ENCODE measurements around the gene EXOC6B.
A peak's percentile ranks its signal among the peaks of the same experiment; 100 is the strongest.

The EXOC6B gene

DNA sequence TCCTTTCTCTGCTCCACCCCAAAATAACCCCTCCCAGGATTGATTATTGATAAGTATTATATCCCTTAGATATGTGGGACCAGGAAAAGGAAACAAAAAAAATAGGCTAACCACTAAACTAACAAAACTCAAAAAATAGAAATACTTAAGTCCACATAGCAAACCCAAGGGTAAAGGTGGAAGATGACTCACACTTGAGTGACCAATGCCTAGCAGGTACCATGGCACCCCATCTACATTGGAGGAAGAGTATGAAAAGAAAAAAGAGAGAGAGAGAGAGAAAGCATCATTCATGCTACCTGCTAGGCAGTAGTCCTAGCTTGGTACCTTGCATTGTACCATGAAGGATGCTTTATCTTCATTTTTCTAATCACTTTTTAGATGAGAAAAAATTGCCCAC is 6.3 kb downstream of the EXOC6B start:
- no peak overlapping the region for H3K27ac ChIP-seq (ENCODE audit: low read depth, low read length)
- no peak overlapping the region for H2BK5ac ChIP-seq (ENCODE audit: low read depth, low read length, poor library complexity)
- H3K14ac ChIP-seq (ENCODE audit: low read length): no peak overlapping the region
- H3K36me3 ChIP-seq (ENCODE audit: control insufficient read depth in 1 of 2, insufficient read depth in 2 of 2, low read length in 2 of 2): no peaks in the 10 kb centered on the region
- H4K8ac ChIP-seq (ENCODE audit: low read depth, low read length): no peak overlapping the region
- H3K4me2 ChIP-seq (ENCODE audit: low read length): no peak overlapping the region
- no peak overlapping the region for H3K9ac ChIP-seq (ENCODE audit: low read length)
- H3K4ac ChIP-seq (ENCODE audit: low read depth, low read length): no peak overlapping the region
- no peak overlapping the region for H3K18ac ChIP-seq (ENCODE audit: low read length)
- H2BK120ac ChIP-seq (ENCODE audit: insufficient read depth, low read length, poor library complexity): no peak overlapping the region
- H3K79me1 ChIP-seq (ENCODE audit: low read length): no peaks in the 10 kb centered on the region
- H2AK5ac ChIP-seq (ENCODE audit: low read length): no peak overlapping the region
- H3K9me3 ChIP-seq (ENCODE audit: insufficient read depth, low read depth, low read length): no peaks in the 10 kb centered on the region
- no peak overlapping the region for H3K23ac ChIP-seq (ENCODE audit: low read length)
- no peak overlapping the region for H4K12ac ChIP-seq (ENCODE audit: low read depth, low read length)
- H3K79me2 ChIP-seq (ENCODE audit: control insufficient read depth, insufficient read depth, low read length, poor library complexity): no peaks in the 10 kb centered on the region
- no peak overlapping the region for H4K91ac ChIP-seq (ENCODE audit: low read depth, low read length)
- H3K4me3 ChIP-seq (ENCODE audit: low read depth, low read length): no peak overlapping the region
- no peak overlapping the region for H2AFZ ChIP-seq (ENCODE audit: insufficient read depth, low read length, poor library complexity)
- H2BK12ac ChIP-seq (ENCODE audit: low read length): no peak overlapping the region
- no peaks in the 10 kb centered on the region for H3K27me3 ChIP-seq (ENCODE audit: insufficient read depth, low read length)
- peaks cover 2 to 6% of the 10 kb centered on the region in 2 experiments for H3K4me1 ChIP-seq (ENCODE audit: control insufficient read depth in 1 of 2, insufficient read depth in 2 of 2, low read length in 2 of 2)
- DNase-seq: no peak

DNA sequence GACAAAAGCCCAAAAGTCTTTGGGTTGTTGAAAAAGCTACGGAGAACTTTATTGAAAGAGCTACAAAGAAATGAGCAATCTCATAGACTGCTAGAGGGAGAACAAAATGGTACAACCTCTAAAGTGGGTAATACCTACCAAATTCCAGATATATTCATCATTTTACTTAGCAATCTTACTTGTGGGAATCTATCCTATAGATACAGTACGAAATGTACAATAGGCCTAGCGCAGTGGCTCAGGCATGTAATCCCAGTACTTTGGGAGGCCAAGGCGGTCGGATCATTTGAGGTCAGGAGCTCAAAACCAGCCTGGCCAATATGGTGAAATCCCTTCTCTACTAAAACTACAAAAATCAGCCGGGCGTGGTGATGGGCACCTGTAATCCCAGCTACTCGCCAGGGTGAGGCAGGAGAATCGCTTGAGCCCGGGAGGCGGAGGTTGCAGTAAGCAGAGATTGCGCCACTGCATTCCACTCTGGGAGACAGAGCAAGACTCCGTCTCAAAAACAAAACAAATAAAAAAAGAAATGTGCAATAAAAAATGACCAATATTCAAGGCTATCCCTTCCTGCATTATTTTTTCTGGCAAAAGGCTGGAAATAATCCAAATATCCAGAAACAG is 10.1 kb downstream of the EXOC6B start:
- no peak overlapping the region for H4K91ac ChIP-seq (ENCODE audit: low read depth, low read length)
- no peak overlapping the region for H3K14ac ChIP-seq (ENCODE audit: low read length)
- no peak overlapping the region for H3K9ac ChIP-seq (ENCODE audit: low read length)
- no peak overlapping the region for H3K4me2 ChIP-seq (ENCODE audit: low read length)
- H2BK5ac ChIP-seq (ENCODE audit: low read depth, low read length, poor library complexity): no peak overlapping the region
- DNase-seq: peak; percentile 74 to 83
- H3K79me1 ChIP-seq (ENCODE audit: low read length): no peaks in the 10 kb centered on the region
- no peak overlapping the region for H3K18ac ChIP-seq (ENCODE audit: low read length)
- no peaks in the 10 kb centered on the region for H3K4me1 ChIP-seq (ENCODE audit: control insufficient read depth in 1 of 2, insufficient read depth in 2 of 2, low read length in 2 of 2)
- H3K27me3 ChIP-seq (ENCODE audit: insufficient read depth, low read length): no peaks in the 10 kb centered on the region
- H3K36me3 ChIP-seq (ENCODE audit: control insufficient read depth in 1 of 2, insufficient read depth in 2 of 2, low read length in 2 of 2): no peaks in the 10 kb centered on the region
- no peak overlapping the region for H3K4me3 ChIP-seq (ENCODE audit: low read depth, low read length)
- H4K12ac ChIP-seq (ENCODE audit: low read depth, low read length): no peak overlapping the region
- H3K4ac ChIP-seq (ENCODE audit: low read depth, low read length): no peak overlapping the region
- H2AFZ ChIP-seq (ENCODE audit: insufficient read depth, low read length, poor library complexity): no peak overlapping the region
- no peaks in the 10 kb centered on the region for H3K79me2 ChIP-seq (ENCODE audit: control insufficient read depth, insufficient read depth, low read length, poor library complexity)
- H2AK5ac ChIP-seq (ENCODE audit: low read length): no peak overlapping the region
- no peaks in the 10 kb centered on the region for H3K9me3 ChIP-seq (ENCODE audit: insufficient read depth, low read depth, low read length)
- H3K27ac ChIP-seq (ENCODE audit: low read depth, low read length): no peak overlapping the region
- no peak overlapping the region for H2BK120ac ChIP-seq (ENCODE audit: insufficient read depth, low read length, poor library complexity)
- H2BK12ac ChIP-seq (ENCODE audit: low read length): no peak overlapping the region
- H3K23ac ChIP-seq (ENCODE audit: low read length): no peak overlapping the region
- no peak overlapping the region for H4K8ac ChIP-seq (ENCODE audit: low read depth, low read length)
- no CpG with 5 or more reads among the region's 13 CpGs for WGBS (ENCODE audit: extremely low coverage, insufficient coverage, insufficient read length)

DNA sequence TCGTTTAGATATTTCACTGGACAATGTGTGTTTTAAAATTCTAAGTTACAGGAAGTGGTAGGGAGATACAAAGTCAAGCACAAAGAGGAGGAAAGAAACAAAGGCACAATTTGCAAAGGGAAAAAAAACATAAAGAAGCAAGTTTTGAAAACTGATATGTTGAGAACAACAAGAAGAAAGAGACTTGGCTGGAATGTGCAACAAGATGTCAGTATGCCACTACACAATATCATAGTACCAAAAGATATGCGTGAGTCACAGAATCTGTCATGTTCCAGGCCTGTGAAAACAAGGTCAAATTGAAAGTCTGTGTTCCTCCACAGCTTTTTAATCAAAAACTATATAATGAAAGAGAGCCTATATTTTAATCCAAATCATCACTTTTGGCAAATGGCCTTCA is 12.0 kb downstream of the EXOC6B start:
- Histone ChIP-seq H3K18ac (ENCODE audit: low read length) (no peak overlapping the region), H3K79me2 (ENCODE audit: control insufficient read depth, insufficient read depth, low read length, poor library complexity) (no peaks in the 10 kb centered on the region), H3K79me1 (ENCODE audit: low read length) (no peaks in the 10 kb centered on the region), H3K4me1 (ENCODE audit: control insufficient read depth in 1 of 2, insufficient read depth in 2 of 2, low read length in 2 of 2) (no peaks in the 10 kb centered on the region), H3K9me3 (ENCODE audit: insufficient read depth, low read depth, low read length) (peaks cover under 1% of the 10 kb centered on the region), H3K36me3 (ENCODE audit: control insufficient read depth in 1 of 2, insufficient read depth in 2 of 2, low read length in 2 of 2) (peaks cover 0 to 2% of the 10 kb centered on the region in 2 experiments), H2BK12ac (ENCODE audit: low read length) (no peak overlapping the region), H2BK120ac (ENCODE audit: insufficient read depth, low read length, poor library complexity) (no peak overlapping the region), H2AFZ (ENCODE audit: insufficient read depth, low read length, poor library complexity) (no peak overlapping the region), H2BK5ac (ENCODE audit: low read depth, low read length, poor library complexity) (no peak overlapping the region), H3K9ac (ENCODE audit: low read length) (no peak overlapping the region), H4K8ac (ENCODE audit: low read depth, low read length) (no peak overlapping the region), H3K14ac (ENCODE audit: low read length) (no peak overlapping the region), H4K12ac (ENCODE audit: low read depth, low read length) (no peak overlapping the region), H3K23ac (ENCODE audit: low read length) (no peak overlapping the region), H3K4me2 (ENCODE audit: low read length) (no peak overlapping the region), H3K4me3 (ENCODE audit: low read depth, low read length) (no peak overlapping the region), H3K27me3 (ENCODE audit: insufficient read depth, low read length) (no peaks in the 10 kb centered on the region), H3K27ac (ENCODE audit: low read depth, low read length) (no peak overlapping the region), H3K4ac (ENCODE audit: low read depth, low read length) (no peak overlapping the region), H4K91ac (ENCODE audit: low read depth, low read length) (no peak overlapping the region), H2AK5ac (ENCODE audit: low read length) (no peak overlapping the region)
- no CpG with 5 or more reads among the region's 2 CpGs for WGBS (ENCODE audit: extremely low coverage, insufficient coverage, insufficient read length)
- DNase-seq: peak in 1 of 2 donors; percentile 21

DNA sequence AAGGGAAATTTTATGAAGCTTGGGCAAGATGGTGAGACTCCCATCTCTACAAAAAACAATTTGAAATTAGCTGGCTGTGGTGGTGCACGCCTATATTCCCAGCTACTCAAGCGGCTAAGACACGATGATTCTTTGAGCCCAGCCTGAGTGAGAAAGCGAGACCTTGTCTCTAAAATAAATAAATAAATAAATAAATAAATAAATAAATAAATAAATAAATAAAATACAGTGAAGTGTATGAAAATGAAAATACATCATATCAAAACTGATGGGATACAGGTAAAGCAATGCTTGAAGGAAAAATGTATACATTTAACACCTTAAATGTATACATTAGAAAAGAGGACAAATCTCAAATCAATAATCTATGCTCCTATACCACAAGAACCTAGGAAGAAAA is 15.7 kb downstream of the EXOC6B start:
- no CpG with 5 or more reads among the region's 4 CpGs for WGBS (ENCODE audit: extremely low coverage, insufficient coverage, insufficient read length)
- no peak overlapping the region for H3K4me2 ChIP-seq (ENCODE audit: low read length)
- no peak overlapping the region for H3K23ac ChIP-seq (ENCODE audit: low read length)
- no peak for DNase-seq
- no peak overlapping the region for H4K91ac ChIP-seq (ENCODE audit: low read depth, low read length)
- H3K9me3 ChIP-seq (ENCODE audit: insufficient read depth, low read depth, low read length): peaks cover 3% of the 10 kb centered on the region
- no peaks in the 10 kb centered on the region for H3K79me2 ChIP-seq (ENCODE audit: control insufficient read depth, insufficient read depth, low read length, poor library complexity)
- no peak overlapping the region for H4K8ac ChIP-seq (ENCODE audit: low read depth, low read length)
- H3K4ac ChIP-seq (ENCODE audit: low read depth, low read length): no peak overlapping the region
- no peak overlapping the region for H2BK5ac ChIP-seq (ENCODE audit: low read depth, low read length, poor library complexity)
- no peak overlapping the region for H3K27ac ChIP-seq (ENCODE audit: low read depth, low read length)
- no peak overlapping the region for H3K9ac ChIP-seq (ENCODE audit: low read length)
- no peak overlapping the region for H3K18ac ChIP-seq (ENCODE audit: low read length)
- no peak overlapping the region for H3K4me3 ChIP-seq (ENCODE audit: low read depth, low read length)
- no peak overlapping the region for H2BK120ac ChIP-seq (ENCODE audit: insufficient read depth, low read length, poor library complexity)
- no peak overlapping the region for H3K14ac ChIP-seq (ENCODE audit: low read length)
- H2AFZ ChIP-seq (ENCODE audit: insufficient read depth, low read length, poor library complexity): no peak overlapping the region
- no peaks in the 10 kb centered on the region for H3K79me1 ChIP-seq (ENCODE audit: low read length)
- H3K4me1 ChIP-seq (ENCODE audit: control insufficient read depth in 1 of 2, insufficient read depth in 2 of 2, low read length in 2 of 2): no peaks in the 10 kb centered on the region
- H4K12ac ChIP-seq (ENCODE audit: low read depth, low read length): no peak overlapping the region
- H3K27me3 ChIP-seq (ENCODE audit: insufficient read depth, low read length): no peaks in the 10 kb centered on the region
- peaks cover 0 to 2% of the 10 kb centered on the region in 2 experiments for H3K36me3 ChIP-seq (ENCODE audit: control insufficient read depth in 1 of 2, insufficient read depth in 2 of 2, low read length in 2 of 2)
- H2BK12ac ChIP-seq (ENCODE audit: low read length): no peak overlapping the region
- H2AK5ac ChIP-seq (ENCODE audit: low read length): no peak overlapping the region
